Cardiac muscle cell (in vitro differentiated cells and primary cell): ENCODE data around the gene RARB. TPM values are rescaled to one million over a fixed set of nuclear protein-coding genes. Genes with fewer than 3 reads are reported as not detected.

ENCODE experiments used
- DNase-seq, 2 donors: peaks; one replicate each; pipeline versions ENCODE4 v3.0.0 to v3.0.0-alpha.2; 2010 to 2017; ENCODE audit warnings: low read depth in 1 of 2, low spot score in 1 of 2
- H3K27ac ChIP-seq: fragments of 200-600 bp; sonication (generic); 2 replicates; pipeline ENCODE4 v1.5.1; 2016
- H3K27me3 ChIP-seq: fragments of 200-600 bp; sonication (generic); 2 replicates; pipeline ENCODE4 v1.6.0; 2016; ENCODE audit warnings: control low read depth
- H3K36me3 ChIP-seq: fragments of 200-600 bp; sonication (generic); 2 replicates; pipeline ENCODE4 v1.5.1; 2016; ENCODE audit warnings: control low read depth
- H3K4me1 ChIP-seq: fragments of 200-600 bp; sonication (generic); 2 replicates; pipeline ENCODE4 v1.8.1; 2017; ENCODE audit warnings: low read depth, mild to moderate bottlenecking, mixed run types
- H3K4me3 ChIP-seq: fragments of 200-600 bp; sonication (generic); 2 replicates; pipeline ENCODE4 v1.5.1; 2016; ENCODE audit warnings: mild to moderate bottlenecking
- H3K9me3 ChIP-seq: fragments of 200-600 bp; sonication (generic); 2 replicates; pipeline ENCODE4 v1.5.1; 2017; ENCODE audit warnings: low read depth, mild to moderate bottlenecking, control low read depth
- polyA plus RNA-seq: library from polyadenylated mRNA; unstranded; fragments of >200 nt; fragmentation: Nextera tagmentation; extraction: Ambion mirVana; gene quantifications from 2 replicates; pipeline ENCODE4 v1.2.1, GENCODE V29; 2016
- total RNA-seq: library from RNA; depleted of rRNA; stranded (reverse); fragments of >200 nt; gene quantifications from 2 replicates; pipeline ENCODE4 v1.2.3, GENCODE V29; 2016
- TF ChIP-seq, protein P1 (sequence below): IDR thresholded peaks from 2 replicates; pipeline ENCODE4 v1.5.1; 2012; ENCODE audit warnings: low read depth, mild to moderate bottlenecking, low read length

RARB gene
- total and polyA plus RNA-seq, 2 experiments from 2014 or later, result 22.4 to 27.2 TPM

DNA sequence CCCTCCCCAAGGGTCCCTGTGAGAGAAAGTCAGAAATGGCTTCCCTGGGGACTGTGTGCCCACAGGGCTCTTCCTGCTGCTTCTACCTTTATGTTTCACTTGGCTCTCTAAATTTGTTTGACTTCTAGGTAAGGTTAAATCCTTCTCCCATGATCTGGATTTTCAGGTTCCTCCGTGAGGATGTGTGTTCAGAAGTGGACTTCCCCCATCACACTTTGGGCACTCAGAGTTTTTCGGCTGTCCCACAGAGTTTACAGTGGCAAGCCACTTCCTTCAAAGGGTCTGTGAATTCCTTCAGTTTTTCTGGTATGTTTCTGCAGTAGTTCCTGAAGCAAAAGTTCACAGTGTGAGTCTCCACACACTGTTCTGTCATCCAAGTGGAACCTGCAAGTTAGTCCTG is 30.9 kb upstream of the RARB start:
- Histone ChIP-seq H3K27me3 (no peaks in the 10 kb centered on the region), H3K4me1 (no peaks in the 10 kb centered on the region), H3K36me3 (no peaks in the 10 kb centered on the region), H3K4me3 (no peak overlapping the region), H3K27ac (no peak overlapping the region), H3K9me3 (no peaks in the 10 kb centered on the region)
- no peak for DNase-seq
- TF ChIP-seq, protein P1, sequence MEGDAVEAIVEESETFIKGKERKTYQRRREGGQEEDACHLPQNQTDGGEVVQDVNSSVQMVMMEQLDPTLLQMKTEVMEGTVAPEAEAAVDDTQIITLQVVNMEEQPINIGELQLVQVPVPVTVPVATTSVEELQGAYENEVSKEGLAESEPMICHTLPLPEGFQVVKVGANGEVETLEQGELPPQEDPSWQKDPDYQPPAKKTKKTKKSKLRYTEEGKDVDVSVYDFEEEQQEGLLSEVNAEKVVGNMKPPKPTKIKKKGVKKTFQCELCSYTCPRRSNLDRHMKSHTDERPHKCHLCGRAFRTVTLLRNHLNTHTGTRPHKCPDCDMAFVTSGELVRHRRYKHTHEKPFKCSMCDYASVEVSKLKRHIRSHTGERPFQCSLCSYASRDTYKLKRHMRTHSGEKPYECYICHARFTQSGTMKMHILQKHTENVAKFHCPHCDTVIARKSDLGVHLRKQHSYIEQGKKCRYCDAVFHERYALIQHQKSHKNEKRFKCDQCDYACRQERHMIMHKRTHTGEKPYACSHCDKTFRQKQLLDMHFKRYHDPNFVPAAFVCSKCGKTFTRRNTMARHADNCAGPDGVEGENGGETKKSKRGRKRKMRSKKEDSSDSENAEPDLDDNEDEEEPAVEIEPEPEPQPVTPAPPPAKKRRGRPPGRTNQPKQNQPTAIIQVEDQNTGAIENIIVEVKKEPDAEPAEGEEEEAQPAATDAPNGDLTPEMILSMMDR, result no peak

DNA sequence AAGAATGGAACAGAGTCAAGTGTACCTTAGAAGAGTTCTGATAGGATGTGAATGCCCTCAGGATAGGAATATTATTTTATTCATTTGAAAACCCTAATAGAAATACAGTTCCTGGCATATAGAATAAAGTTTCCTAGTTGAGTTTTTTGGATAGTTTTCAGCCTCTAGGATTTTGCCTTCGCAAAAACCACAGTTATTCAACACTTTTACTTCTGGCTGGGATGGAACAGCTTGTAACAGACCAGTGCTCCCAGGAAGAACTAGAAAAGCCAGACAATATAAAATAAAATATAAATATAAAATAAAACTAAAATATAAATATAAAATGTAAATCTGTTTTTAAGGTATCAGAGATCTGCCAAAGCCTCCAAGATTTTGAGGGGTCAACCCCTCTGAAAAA is 27.5 kb upstream of the RARB start:
- no peak overlapping the region for H3K27ac ChIP-seq
- H3K36me3 ChIP-seq, result no peaks in the 10 kb centered on the region
- peaks cover 4% of the 10 kb centered on the region for H3K4me1 ChIP-seq
- no peak overlapping the region for H3K4me3 ChIP-seq
- no peak for DNase-seq
- TF ChIP-seq, protein P1, result no peak
- H3K27me3 ChIP-seq, result no peaks in the 10 kb centered on the region
- H3K9me3 ChIP-seq, result no peaks in the 10 kb centered on the region

- Histone ChIP-seq H3K36me3 (no peaks in the 10 kb centered on the region), H3K27me3 (no peaks in the 10 kb centered on the region), H3K27ac (no peak overlapping the region), H3K4me3 (no peak overlapping the region), H3K4me1 (peaks cover 5% of the 10 kb centered on the region), H3K9me3 (no peaks in the 10 kb centered on the region)
- TF ChIP-seq, protein P1, result no peak
- DNase-seq, result no peak
Observed at GRCh38 chr3:25403968-25404367, 24.1 kb upstream of the RARB start.

DNA sequence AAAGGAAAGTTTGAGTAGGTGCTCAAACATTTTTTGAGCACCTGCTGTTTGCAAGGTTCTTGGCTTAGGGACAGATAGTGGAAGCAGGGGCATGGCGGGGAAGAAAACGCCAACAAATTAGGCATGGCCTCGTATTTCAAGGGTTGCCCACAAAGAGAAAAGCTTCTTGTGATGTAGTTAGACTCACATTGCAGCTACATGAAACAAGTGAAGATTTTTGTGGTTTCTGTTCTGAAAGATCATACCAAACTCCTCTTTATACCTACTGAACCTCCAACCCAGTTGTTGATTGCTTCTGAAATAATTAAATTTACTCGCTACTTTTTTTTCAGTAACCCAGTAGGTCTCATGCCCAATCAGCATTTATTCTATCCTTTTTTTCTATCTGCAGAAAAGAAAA is 23.5 kb upstream of the RARB start:
- H3K4me1 ChIP-seq, result peaks cover 5% of the 10 kb centered on the region
- no peaks in the 10 kb centered on the region for H3K27me3 ChIP-seq
- no peak overlapping the region for H3K4me3 ChIP-seq
- TF ChIP-seq, protein P1, result no peak
- no peak overlapping the region for H3K27ac ChIP-seq
- DNase-seq, result no peak
- H3K36me3 ChIP-seq, result no peaks in the 10 kb centered on the region
- H3K9me3 ChIP-seq, result no peaks in the 10 kb centered on the region

GRCh38 chr3:25405335-25405734 is 22.7 kb upstream of the RARB start:
- Histone ChIP-seq H3K4me1 (peaks cover 5% of the 10 kb centered on the region), H3K9me3 (no peaks in the 10 kb centered on the region), H3K27me3 (no peaks in the 10 kb centered on the region), H3K36me3 (no peaks in the 10 kb centered on the region), H3K4me3 (no peak overlapping the region), H3K27ac (no peak overlapping the region)
- DNase-seq, result no peak
- TF ChIP-seq, protein P1, result no peak

DNA sequence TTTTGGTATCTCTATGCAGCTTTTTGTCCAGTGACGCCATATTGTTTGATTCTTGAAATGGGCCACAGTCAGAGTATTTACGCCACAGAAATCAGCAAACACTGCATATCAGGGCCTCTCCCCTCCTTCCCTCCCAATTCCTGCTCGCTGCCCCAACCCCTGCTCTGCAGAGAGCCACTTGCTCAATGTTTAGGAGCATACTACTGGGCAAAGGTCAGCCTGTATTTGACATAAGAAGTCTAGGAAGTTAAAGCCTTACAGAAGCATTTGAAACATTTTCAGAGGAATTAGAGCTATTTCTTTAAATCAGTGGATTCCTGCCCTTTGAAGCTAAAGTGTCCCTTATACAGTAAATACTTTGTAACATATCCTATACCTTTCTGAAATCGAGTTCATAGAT is 17.4 kb upstream of the RARB start:
- Histone ChIP-seq H3K4me1 (peaks cover under 1% of the 10 kb centered on the region), H3K27ac (no peak overlapping the region), H3K27me3 (no peaks in the 10 kb centered on the region), H3K4me3 (no peak overlapping the region), H3K9me3 (no peaks in the 10 kb centered on the region), H3K36me3 (no peaks in the 10 kb centered on the region)
- TF ChIP-seq, protein P1, result no peak
- no peak for DNase-seq
